Caco-2 (cell line): ENCODE measurements around the gene PLEKHA6. TPM values are rescaled to one million over a fixed set of nuclear protein-coding genes. Genes with fewer than 3 reads are reported as not detected.

Experiments used
- BruUV-seq: library from RNA; stranded (reverse); fragments of 400-500 nt; replicated peaks from 2 replicates; lab custom pipeline; 2021; lab: Mats Ljungman, UMichigan
- CTCF ChIA-PET: fragments of 300-600 bp; sonication (Branson Sonifier 250); formaldehyde crosslinking; loops from one replicate; lab custom pipeline; 2022; ENCODE audit warnings: antibody characterized with exemption; lab: Charles Lee
- POLR2A ChIA-PET: fragments of 300-600 bp; sonication (Branson Sonifier 250); formaldehyde crosslinking; loops from one replicate; lab custom pipeline; 2022; ENCODE audit warnings: antibody characterized with exemption; lab: Charles Lee
- DNase-seq, 2 experiments: peaks; one replicate each; pipeline versions ENCODE4 v3.0.0 to v3.0.0-alpha.2; 2020 to 2022
- H3K27me3 ChIP-seq: replicated peaks from 2 replicates; pipeline ENCODE4 v1.6.0; 2011; ENCODE audit warnings: low read length; ENCODE audit not compliant: control insufficient read depth, insufficient read depth
- H3K36me3 ChIP-seq: 2 replicates; pipeline ENCODE4 v1.5.1; 2011; ENCODE audit warnings: low read length; ENCODE audit not compliant: control insufficient read depth, insufficient read depth
- H3K4me1 ChIP-seq: fragments of 250-450 bp; sonication (Bioruptor Pico); 2 replicates; pipeline ENCODE4 v1.5.1; 2020; ENCODE audit warnings: mild to moderate bottlenecking
- H3K4me3 ChIP-seq: 2 replicates; pipeline ENCODE4 v1.5.1; 2011; ENCODE audit warnings: low read depth, mild to moderate bottlenecking, control low read depth, low read length
- H3K9me3 ChIP-seq: fragments of 250-450 bp; sonication (Bioruptor Pico); 2 replicates; pipeline ENCODE4 v1.5.1; 2020; ENCODE audit warnings: mild to moderate bottlenecking, moderate library complexity
- H3K27ac Mint-ChIP-seq: one replicate; pipeline ENCODE4 v1.8.0; 2022; ENCODE audit warnings: mixed read lengths; ENCODE audit not compliant: unreplicated experiment
- H3K27me3 Mint-ChIP-seq: one replicate; pipeline ENCODE4 v1.8.0; 2022; ENCODE audit warnings: mixed read lengths; ENCODE audit not compliant: insufficient read depth, unreplicated experiment
- H3K36me3 Mint-ChIP-seq: one replicate; pipeline ENCODE4 v1.8.0; 2022; ENCODE audit warnings: mild to moderate bottlenecking, mixed read lengths; ENCODE audit not compliant: insufficient read depth, unreplicated experiment
- H3K4me1 Mint-ChIP-seq: one replicate; pipeline ENCODE4 v1.8.0; 2022; ENCODE audit warnings: low read depth, mixed read lengths; ENCODE audit not compliant: unreplicated experiment
- H3K4me3 Mint-ChIP-seq: one replicate; pipeline ENCODE4 v1.8.0; 2022; ENCODE audit warnings: mild to moderate bottlenecking, moderate library complexity, mixed read lengths; ENCODE audit not compliant: unreplicated experiment
- H3K9me3 Mint-ChIP-seq: one replicate; pipeline ENCODE4 v1.8.0; 2022; ENCODE audit warnings: mixed read lengths; ENCODE audit not compliant: unreplicated experiment
- CTCF ChIP-seq, 2 experiments: fragments of 200-600 bp in 1 of 2; IDR thresholded peaks; 1 replicate in 1 of 2; 2 replicates in 1 of 2; pipeline versions ENCODE4 v1.5.1 to v1.8.0; 2011 to 2022; ENCODE audit warnings: antibody characterized with exemption in 1 of 2, control low read depth in 1 of 2, inconsistent platforms in 1 of 2, low read depth in 1 of 2, low read length in 1 of 2, mild to moderate bottlenecking in 1 of 2, moderate library complexity in 1 of 2; ENCODE audit not compliant: insufficient read depth in 1 of 2, severe bottlenecking in 1 of 2, unreplicated experiment in 1 of 2
- intact Hi-C: fragments of 100-400 bp; cut with micrococcal nuclease; formaldehyde crosslinking; loops from one replicate; pipeline ENCODE4 v1.10.0; 2022; ENCODE audit not compliant: unreplicated experiment
- total RNA-seq: library from RNA; stranded (reverse); gene quantifications from 2 replicates; pipeline ENCODE4 v1.2.3, GENCODE V29; 2022

PLEKHA6 gene
- total RNA-seq, 1 experiment from 2014 or later: 18.8 TPM

- peaks cover 13% of the 10 kb centered on the region for H3K4me1 Mint-ChIP-seq
- H3K27me3 Mint-ChIP-seq: no peaks in the 10 kb centered on the region
- H3K36me3 Mint-ChIP-seq: no peaks in the 10 kb centered on the region
- ChIA-PET CTCF (interaction anchor here (0.7 kb wide), 1 partner anchor 982 kb away, joined by 3 read pairs; no protein-coding TSS in a partner anchor), POLR2A (no interaction called here)
- H3K36me3 ChIP-seq: no peaks in the 10 kb centered on the region
- H3K4me3 ChIP-seq: no peak overlapping the region
- H3K27me3 ChIP-seq: no peaks in the 10 kb centered on the region
- H3K9me3 ChIP-seq: no peaks in the 10 kb centered on the region
- TF ChIP-seq CTCF (IDR thresholded peaks at IDR 0.05; ENCODE audit: insufficient read depth in 1 of 2, low read depth in 1 of 2, low read length in 1 of 2, severe bottlenecking in 1 of 2, unreplicated experiment in 1 of 2): no peak
- peaks cover 3% of the 10 kb centered on the region; the same call in 1 of the 2 replicates for H3K4me1 ChIP-seq
- BruUV-seq: no TSS peak
- no peaks in the 10 kb centered on the region for H3K9me3 Mint-ChIP-seq
- no peak overlapping the region for H3K4me3 Mint-ChIP-seq
- DNase-seq: no peak
- intact Hi-C loops: no loop called here
- H3K27ac Mint-ChIP-seq: no peak overlapping the region
Observed at GRCh38 chr1:204337036-204337429, 22.7 kb downstream of the PLEKHA6 start.

DNA sequence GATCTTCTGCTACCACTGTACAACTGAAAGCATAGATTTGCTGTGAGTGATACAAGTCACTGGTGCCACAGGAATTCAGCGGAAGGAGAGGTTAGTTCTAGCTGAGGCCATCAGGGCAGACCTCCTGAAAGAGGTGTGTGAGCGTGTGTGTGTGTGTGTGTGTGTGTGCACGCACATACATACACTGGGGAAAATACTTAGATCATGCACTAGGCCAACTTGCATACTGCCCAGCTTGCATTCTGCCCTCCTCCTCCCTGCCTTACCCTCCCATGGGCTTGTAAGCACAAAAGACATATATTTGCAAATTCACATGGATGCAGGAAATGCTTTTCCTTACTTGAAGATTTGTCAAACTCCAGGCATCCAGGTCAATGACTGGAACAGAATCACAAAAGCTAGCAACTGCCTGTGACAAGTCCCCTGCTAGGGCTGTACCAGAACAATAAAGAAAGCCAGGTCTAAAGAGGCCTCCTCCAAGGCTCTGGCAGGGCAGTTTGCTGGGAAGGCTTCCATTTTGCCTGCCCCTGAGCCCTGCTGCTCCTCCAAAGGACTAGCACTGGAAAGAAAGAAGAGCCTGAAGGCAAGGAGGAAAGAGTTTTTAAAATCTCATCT lies 23.2 kb downstream of the PLEKHA6 start:
- Mint-ChIP-seq H3K36me3 (no peaks in the 10 kb centered on the region), H3K4me3 (no peak overlapping the region), H3K4me1 (peaks cover 14% of the 10 kb centered on the region), H3K9me3 (no peaks in the 10 kb centered on the region), H3K27me3 (no peaks in the 10 kb centered on the region), H3K27ac (no peak overlapping the region)
- ChIA-PET CTCF (no interaction called here), POLR2A (no interaction called here)
- no peak overlapping the region for H3K4me3 ChIP-seq
- no peaks in the 10 kb centered on the region for H3K36me3 ChIP-seq
- H3K4me1 ChIP-seq: peaks cover 2% of the 10 kb centered on the region; the same call in 1 of the 2 replicates
- intact Hi-C loops: no loop called here
- DNase-seq: no peak
- no TSS peak for BruUV-seq
- no peaks in the 10 kb centered on the region for H3K9me3 ChIP-seq
- no peaks in the 10 kb centered on the region for H3K27me3 ChIP-seq
- no peak for TF ChIP-seq CTCF (IDR thresholded peaks at IDR 0.05; ENCODE audit: insufficient read depth in 1 of 2, low read depth in 1 of 2, low read length in 1 of 2, severe bottlenecking in 1 of 2, unreplicated experiment in 1 of 2)

GRCh38 chr1:204335533-204335932 lies 24.2 kb downstream of the PLEKHA6 start:
- no peak for TF ChIP-seq CTCF (IDR thresholded peaks at IDR 0.05; ENCODE audit: insufficient read depth in 1 of 2, low read depth in 1 of 2, low read length in 1 of 2, severe bottlenecking in 1 of 2, unreplicated experiment in 1 of 2)
- CTCF ChIA-PET: no interaction called here
- H3K4me1 ChIP-seq: no peaks in the 10 kb centered on the region
- Mint-ChIP-seq H3K4me1 (peaks cover 8% of the 10 kb centered on the region), H3K4me3 (no peak overlapping the region), H3K27ac (no peak overlapping the region), H3K9me3 (no peaks in the 10 kb centered on the region), H3K36me3 (no peaks in the 10 kb centered on the region), H3K27me3 (no peaks in the 10 kb centered on the region)
- POLR2A ChIA-PET: no interaction called here
- H3K36me3 ChIP-seq: no peaks in the 10 kb centered on the region
- DNase-seq: no peak
- no peak overlapping the region for H3K4me3 ChIP-seq
- H3K27me3 ChIP-seq: no peaks in the 10 kb centered on the region
- intact Hi-C loops: no loop called here
- no TSS peak for BruUV-seq
- H3K9me3 ChIP-seq: no peaks in the 10 kb centered on the region
